HG03064 (cell line): ENCODE results near the gene SARS2.

Experiments used
- ATAC-seq: cut with Tn5 transposase; IDR thresholded peaks from one replicate; pipeline ENCODE4 v1.9.1; 2021; ENCODE audit warnings: low read depth; ENCODE audit not compliant: unreplicated experiment

SARS2 gene

DNA sequence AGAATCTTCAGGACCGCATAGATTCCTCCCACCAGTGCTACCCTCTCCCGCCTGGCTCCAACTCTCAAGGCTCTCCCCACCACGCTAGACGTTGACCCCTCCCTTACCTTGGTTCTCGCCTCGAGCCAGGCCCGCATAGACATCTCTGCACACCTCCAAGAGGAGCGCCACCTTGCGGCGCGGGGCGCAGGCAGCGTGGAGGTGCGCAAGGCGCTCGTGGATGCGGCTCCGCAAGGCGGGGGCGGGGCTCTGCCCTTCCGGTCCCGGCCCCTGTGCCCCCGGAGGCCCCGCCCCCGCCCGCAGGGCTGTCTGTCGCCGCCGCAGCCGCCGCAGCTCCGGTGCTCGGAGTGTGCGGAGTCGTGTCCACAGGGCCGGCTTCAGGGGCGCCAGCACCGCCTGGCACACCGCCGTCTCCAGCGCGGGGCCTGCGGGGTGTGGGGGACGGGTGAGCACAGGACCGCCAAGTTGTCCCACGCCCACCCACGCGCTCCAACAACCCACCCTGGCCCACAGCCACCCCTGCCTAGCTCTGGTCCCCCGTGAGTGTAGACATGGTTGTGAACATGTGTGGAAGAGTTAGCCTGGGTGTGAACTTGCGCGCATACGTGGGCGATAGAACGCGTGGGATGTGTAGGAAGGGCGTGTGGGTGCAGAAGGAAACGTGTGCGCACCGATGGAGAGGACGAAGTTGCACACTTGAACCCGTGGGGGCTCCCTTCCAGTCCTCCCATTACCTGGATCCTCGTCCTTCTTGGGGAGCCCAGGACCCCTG lies 60.5 kb downstream of the SARS2 start:
- no peak for ATAC-seq

DNA sequence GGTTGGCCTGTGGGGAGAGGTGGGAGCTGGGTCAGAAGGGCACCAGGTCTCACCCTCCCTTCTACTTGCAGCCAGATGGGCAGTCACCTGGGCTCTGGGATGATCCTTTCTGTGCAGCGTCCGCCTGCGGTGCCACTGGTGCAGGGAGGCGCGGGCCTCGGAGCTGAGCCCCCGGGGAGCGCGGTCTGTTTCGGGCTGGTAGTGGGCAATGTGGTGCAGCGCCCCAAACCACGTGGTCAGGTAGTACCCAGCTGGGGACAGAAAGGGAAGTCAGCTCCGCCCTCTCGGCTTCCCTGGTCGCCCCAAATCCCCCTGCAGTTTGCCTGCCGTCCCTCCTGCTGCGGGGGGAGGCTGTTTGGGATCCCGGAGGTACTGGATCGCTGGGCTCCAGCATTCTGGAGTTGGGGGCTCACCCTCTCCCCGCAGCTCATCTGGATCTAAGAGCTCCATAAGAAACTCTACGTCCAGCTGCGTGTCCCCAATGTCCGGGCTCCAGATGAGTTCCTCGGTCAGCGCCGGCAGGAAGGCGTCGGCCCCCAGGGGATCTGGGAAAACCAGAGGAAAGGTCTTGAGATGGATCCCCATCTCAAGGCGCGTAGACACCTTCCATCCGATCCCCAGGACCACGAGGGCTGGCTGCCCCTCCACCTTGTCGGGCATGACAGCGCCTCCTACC lies 61.3 kb downstream of the SARS2 start:
- ATAC-seq: no peak

DNA sequence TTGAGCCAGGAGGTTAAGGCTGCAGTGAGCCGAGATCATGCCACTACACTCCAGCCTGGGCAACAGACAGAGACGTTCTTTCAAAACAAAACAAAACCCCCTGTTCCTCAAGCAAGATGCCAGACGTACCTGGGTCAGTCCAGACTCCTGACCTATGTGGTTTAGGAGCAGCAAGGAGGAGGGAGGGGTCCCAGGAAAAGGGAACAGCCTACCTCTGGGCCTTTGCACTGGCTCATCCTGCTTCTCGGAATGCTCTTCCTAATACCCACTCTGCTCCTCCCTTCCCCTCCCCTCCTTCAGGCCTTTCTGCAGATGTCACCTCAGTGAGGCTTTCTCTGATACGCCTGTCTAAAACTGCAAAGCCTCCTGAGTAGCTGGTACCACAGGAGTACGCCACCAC lies 62.0 kb downstream of the SARS2 start:
- ATAC-seq: no peak

DNA sequence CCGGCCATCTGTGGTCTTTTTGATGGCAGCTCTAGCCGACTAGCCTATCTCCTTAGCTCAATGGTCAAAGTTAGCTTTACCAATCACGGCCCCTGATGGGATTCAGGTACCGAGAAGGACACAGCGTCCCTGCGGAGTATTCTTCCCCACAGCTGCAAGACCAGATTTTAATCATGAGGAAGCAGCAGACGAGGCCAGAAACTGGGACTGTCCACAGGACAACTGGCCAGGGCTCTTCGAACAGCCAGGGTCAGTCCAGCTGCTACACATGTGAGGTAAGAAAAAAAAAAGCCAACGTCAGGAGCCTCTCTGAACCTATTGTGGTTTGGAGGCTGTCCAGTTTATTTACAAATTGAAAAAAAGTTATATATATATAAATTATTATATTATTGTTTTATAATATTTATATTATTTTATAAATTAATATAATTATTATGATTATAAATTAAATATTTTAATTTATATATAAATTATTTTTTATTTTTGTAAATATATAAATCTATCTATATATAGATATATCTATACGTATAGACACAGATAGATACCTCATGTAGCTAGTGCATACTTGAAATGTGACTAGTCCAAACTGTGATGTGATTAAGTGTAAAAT lies 63.3 kb downstream of the SARS2 start:
- no peak for ATAC-seq
